DMS114 treated with DMSO at 0.1 percent for 48 hours (cell line): ENCODE results near the gene ZNF587B.
"Not testable (repeated sequence)": the region's sequence is repeated elsewhere in the genome, so short reads cannot be mapped to it uniquely, and the experiment has no call there.

Source experiments
- DNase-seq: peaks from one replicate; lab custom pipeline; 2025; ENCODE audit not compliant: unreplicated experiment; lab: John Stamatoyannopoulos, UW

Gene ZNF587B

GRCh38 chr19:57818378-57818777 lies 11.7 kb upstream of the ZNF587B start:
- no peak for DNase-seq

DNA sequence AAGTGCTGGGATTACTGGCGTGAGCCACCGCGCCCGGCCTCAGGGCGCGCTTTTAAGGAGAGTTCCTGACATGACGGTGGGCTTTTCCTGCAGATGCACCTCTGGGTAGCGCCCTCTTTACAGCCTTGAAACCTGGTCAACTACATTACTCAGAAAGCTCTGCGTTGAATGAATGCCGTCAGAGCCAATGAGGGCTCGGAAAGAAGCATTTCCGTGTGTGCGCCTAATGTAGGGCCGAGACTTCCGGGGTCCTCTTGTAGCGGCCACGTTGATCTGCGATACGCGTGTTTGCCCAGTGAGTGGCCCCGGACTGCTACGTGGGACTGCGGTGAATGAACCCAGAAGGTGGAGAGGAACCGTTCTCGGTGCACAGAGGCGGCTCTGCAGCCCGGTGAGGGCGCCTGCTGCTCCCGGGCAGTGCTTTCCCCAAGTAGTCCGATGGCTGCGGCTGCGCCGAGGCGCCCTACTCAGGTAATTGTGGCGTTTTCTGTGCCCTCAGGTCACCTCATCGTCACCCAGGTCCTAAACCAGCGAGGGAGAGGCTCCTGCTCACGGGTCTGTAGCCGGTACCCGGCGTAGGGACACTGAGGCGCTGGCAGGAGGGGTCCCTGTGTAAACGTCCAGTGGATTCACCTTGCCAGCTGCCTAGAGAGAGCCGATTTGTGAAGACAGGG lies 10.5 kb upstream of the ZNF587B start:
- peak; percentile 89 for DNase-seq

- DNase-seq = no peak
Observed at GRCh38 chr19:57820599-57820998, 9.5 kb upstream of the ZNF587B start.

GRCh38 chr19:57821095-57821494 lies 9.0 kb upstream of the ZNF587B start:
- not testable (repeated sequence) for DNase-seq

GRCh38 chr19:57821501-57821900 lies 8.6 kb upstream of the ZNF587B start:
- not testable (repeated sequence) for DNase-seq

- DNase-seq = not testable (repeated sequence)
Observed at GRCh38 chr19:57823155-57823554, 6.9 kb upstream of the ZNF587B start.

GRCh38 chr19:57823608-57824007 lies 6.5 kb upstream of the ZNF587B start:
- not testable (repeated sequence) for DNase-seq

GRCh38 chr19:57825511-57825910 lies 4.6 kb upstream of the ZNF587B start:
- no peak for DNase-seq

DNA sequence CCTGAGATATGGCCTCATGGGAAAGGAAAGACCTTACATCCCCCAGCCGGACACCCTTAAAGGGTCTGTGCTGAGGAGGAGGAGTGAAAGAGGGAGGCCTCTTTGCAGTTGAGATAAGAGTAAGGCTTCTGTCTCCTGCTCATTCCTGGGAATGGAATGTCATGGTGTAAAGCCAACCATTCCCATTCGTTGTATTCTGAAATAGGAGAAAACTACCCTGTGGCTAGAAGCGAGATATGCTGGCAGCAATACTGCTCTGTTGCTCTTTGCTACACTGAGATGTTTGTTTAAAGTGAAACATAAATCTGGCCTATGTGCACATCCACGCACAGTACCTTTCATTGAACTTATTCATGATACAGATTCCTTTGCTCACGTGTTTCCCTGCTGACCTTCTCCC lies 783 bp upstream of the ZNF587B start:
- no peak for DNase-seq

DNA sequence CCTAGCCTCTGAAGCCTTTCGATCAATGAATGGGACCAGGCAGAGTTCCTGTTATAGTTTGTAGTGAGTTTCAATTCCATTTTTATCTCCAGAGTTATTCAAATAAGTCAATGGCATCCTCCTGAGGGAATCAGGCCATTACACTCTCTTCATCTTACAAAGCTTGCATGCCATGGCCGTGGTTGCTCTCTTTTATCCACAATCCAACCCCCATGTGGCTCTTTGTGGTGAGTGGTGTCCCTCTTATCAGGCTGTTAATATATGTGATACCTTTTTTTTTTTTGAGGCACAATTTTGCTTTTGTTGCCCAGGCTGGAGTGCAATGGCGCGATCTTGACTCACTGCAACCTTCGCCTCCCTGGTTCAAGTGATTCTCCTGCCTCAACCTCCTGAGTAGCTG lies 6.9 kb downstream of the ZNF587B start:
- not testable (repeated sequence) for DNase-seq

- not testable (repeated sequence) for DNase-seq
Observed at GRCh38 chr19:57838622-57839191, 8.6 kb downstream of the ZNF587B start.

- no peak for DNase-seq
Observed at GRCh38 chr19:57841122-57841763, 11.1 kb downstream of the ZNF587B start.

DNA sequence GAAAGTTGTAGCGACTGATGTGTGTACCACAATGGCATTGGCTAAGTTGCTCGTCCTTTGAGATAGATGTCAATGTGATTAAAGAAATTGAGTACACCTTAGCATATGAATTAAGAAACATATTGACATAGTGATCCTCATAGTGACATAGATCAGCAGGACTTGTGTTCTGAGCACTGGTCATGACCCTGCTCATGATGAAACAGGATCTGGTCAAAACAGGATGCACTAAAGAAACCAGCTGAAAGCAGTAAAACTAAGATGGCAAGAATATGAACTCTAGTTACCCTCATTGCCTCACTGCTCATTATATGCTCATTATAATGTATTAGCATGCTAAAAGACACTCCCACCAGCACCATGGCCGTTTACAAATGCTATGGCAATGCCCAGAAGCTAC lies 17.1 kb downstream of the ZNF587B start:
- not testable (repeated sequence) for DNase-seq

DNA sequence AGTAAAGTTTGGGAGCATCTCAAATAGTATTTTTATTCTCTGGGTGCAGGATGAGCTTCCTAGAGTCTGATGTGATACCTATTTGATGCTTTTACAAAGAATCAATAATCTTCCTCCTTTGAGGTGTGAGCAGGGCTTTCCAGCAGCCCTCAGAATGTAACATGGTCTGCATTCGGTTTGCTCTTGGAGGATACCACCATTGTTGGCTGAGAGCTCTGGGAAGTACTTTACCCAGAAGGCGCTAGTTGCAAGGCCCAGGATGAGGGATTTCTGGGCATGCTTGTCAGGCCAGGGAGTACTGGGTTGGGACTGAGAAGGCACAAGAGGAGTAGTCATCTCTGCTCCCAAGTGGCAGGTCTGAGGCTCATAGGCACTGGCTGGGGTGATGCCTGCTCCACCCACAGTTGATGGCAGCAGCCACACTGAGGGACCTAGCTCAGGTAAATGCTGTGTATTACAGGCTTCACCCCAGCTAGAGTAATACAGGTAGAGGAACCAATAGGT lies 19.1 kb downstream of the ZNF587B start:
- DNase-seq = not testable (repeated sequence)

DNA sequence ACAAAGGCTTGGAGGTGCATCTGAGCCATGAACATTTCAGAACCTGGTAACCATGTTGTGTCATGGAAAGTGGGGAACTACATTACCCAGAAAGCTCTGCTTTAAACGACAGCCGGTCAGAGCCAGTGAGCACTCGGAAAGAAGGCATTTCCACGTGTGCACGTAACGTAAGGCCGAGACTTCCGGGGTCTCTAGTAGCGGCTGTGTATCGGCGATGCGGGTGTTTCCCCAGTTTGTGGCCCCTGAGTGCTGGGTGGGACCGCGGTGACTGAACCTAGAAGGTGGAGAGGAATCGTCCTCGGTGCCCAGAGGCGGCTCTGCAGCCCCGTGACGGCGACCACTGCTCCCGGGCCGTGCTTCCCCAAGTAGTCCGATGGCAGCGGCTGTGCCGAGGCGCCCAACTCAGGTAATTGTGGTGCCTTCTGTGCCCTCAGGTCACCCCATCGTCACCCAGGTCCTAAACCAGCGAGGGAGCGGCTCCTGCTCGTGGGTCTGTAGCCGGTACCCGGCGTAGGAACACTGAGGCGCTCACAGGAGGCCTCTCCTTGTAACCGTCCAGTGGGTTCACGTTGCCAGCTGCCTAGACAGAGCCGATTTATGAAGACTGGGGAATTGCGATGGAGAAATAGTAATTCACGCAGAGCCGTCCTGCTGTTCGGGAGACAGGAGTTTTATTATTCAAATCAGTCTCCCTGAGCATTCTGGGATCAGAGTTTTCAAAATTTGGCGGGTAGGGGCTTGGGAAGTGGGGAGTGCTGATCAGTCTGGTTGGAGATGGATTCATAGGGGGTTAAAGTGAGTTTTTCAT lies 19.8 kb downstream of the ZNF587B start, which contains the start of gene ZNF587:
Gene ZNF587 (plus strand): TSS at position 194 of the 808 bp plus-strand sequence. CDS start 180 bp downstream, at position 374.
- DNase-seq = peak; percentile 86

DNA sequence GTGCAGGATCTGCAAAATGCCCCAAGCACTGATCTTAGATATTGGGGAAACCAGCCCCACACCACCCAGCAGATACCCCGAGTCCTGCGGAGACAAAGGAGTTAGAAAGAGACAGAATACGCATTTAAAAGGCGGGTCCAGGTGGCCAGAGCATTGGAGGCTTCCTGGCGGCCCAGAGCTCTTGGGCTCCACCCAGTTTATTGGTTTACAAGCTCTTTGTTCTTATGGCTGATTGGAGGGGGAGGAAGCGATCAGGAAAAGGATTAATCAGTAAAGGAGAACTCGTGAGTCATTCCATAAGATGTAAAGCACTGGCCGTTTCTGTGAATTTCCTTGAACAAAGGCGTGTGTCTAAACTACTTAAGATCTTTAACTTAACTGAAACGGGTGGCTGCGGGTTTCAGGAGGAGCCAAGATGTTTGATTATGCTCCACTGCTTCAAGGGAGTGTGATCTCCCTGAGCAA lies 20.5 kb downstream of the ZNF587B start:
- DNase-seq = no peak

DNA sequence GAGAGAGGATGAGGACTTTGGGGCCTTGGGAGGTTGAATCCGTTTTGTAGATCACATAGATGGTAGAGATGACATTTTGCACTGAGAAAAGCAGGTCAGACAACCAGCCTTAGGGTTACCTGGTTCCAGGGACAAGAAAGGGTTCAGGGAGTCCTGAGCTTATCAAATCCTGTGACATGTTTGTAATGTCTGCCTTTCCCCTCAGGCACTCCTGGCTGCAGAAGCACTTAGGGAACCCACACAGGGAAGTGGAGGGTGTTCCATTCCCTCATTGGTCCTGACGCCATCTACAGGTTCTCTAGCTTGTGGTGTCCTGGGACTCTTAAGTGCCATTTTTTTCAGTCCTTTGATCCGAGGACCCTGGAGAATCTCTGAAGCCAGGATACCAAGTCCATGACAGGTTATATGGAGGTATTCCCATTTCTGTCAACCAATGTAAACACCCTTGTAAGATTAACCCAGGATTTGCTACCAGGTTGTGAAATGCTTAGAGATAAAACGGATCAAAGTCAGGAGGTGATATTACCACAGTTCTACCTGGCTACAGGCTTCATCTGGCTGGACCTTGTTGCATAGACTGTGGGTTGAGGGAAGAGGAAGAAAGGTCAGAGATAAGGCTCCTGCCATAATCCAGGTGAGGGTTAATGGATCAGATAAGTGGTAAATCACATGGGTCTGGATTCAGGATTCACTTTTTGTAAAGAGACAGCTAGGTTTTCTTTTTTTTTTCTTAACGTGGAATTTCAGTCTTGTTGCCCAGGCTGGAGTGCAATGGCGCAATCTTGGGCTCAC lies 21.9 kb downstream of the ZNF587B start:
- DNase-seq = not testable (repeated sequence)

GRCh38 chr19:57854117-57854516 lies 24.0 kb downstream of the ZNF587B start:
- DNase-seq = not testable (repeated sequence)

- DNase-seq = not testable (repeated sequence)
Observed at GRCh38 chr19:57862351-57862750, 32.3 kb downstream of the ZNF587B start.

GRCh38 chr19:57867868-57868492 lies 37.9 kb downstream of the ZNF587B start:
- no peak for DNase-seq
